ENCODE measurements around the gene FOXA2. TPM values are rescaled to one million over a fixed set of nuclear protein-coding genes. Genes with fewer than 3 reads are reported as not detected.

FOXA2 gene
- total RNA-seq, 2 donors from 2014 or later, result 86.7 to 123 TPM

- DNase-seq, result peak; percentile 71
- H3K27me3 Mint-ChIP-seq (ENCODE audit: insufficient read depth), result peaks cover 36% of the 10 kb centered on the region
Measured at GRCh38 chr20:22590662-22591061, 6.3 kb upstream of the FOXA2 start.

GRCh38 chr20:22586645-22587310, 2.4 kb upstream of the FOXA2 start:
- H3K27me3 Mint-ChIP-seq (ENCODE audit: insufficient read depth), result peaks cover 54% of the 10 kb centered on the region
- H3K36me3 ChIP-seq (ENCODE audit: control insufficient read depth, insufficient read depth, low read length), result peaks cover 3% of the 10 kb centered on the region
- peaks cover 19% of the 10 kb centered on the region for H3K4me1 Mint-ChIP-seq
- peaks cover 9% of the 10 kb centered on the region for H3K36me3 Mint-ChIP-seq (ENCODE audit: low read depth)
- TF ChIP-seq CTCF (conservative IDR thresholded peaks at IDR 0.05), result peak; percentile 99
- H3K4me3 Mint-ChIP-seq, result peak overlapping the region; percentile 100
- H3K9ac ChIP-seq (ENCODE audit: extremely low read depth, low read length, poor library complexity, severe bottlenecking), result no peak overlapping the region
- 4 to 7% methylated on average over 14 to 47 of the region's 47 CpGs for WGBS, 2 experiments (ENCODE audit: insufficient coverage in 1 of 2, insufficient read length in 1 of 2)
- H3K27me3 ChIP-seq (ENCODE audit: control insufficient read depth, insufficient read depth, low read length, poor library complexity, severe bottlenecking), result peaks cover 54% of the 10 kb centered on the region
- H3K9me3 Mint-ChIP-seq, result no peaks in the 10 kb centered on the region
- H3K27ac Mint-ChIP-seq, result peak overlapping the region; percentile 70
- H3K27ac ChIP-seq (ENCODE audit: low read depth, low read length), result no peak overlapping the region
- H3K9me3 ChIP-seq (ENCODE audit: control insufficient read depth, low read length), result no peaks in the 10 kb centered on the region
- DNase-seq, result peak; percentile 92
- peak overlapping the region; percentile 73 for H3K4me3 ChIP-seq (ENCODE audit: low read length)
- H3K4me1 ChIP-seq (ENCODE audit: control insufficient read depth, insufficient read depth, low read length), result peaks cover 4% of the 10 kb centered on the region

More at GRCh38 chr20:22590662-22591061, 6.3 kb upstream of the FOXA2 start:
- Histone ChIP-seq H3K27me3 (ENCODE audit: control insufficient read depth, insufficient read depth, low read length, poor library complexity, severe bottlenecking) (peaks cover 47% of the 10 kb centered on the region), H3K9ac (ENCODE audit: extremely low read depth, low read length, poor library complexity, severe bottlenecking) (no peak overlapping the region), H3K36me3 (ENCODE audit: control insufficient read depth, insufficient read depth, low read length) (no peaks in the 10 kb centered on the region), H3K4me1 (ENCODE audit: control insufficient read depth, insufficient read depth, low read length) (peaks cover 4% of the 10 kb centered on the region), H3K9me3 (ENCODE audit: control insufficient read depth, low read length) (no peaks in the 10 kb centered on the region), H3K27ac (ENCODE audit: low read depth, low read length) (no peak overlapping the region), H3K4me3 (ENCODE audit: low read length) (no peak overlapping the region)
- no peak overlapping the region for H3K27ac Mint-ChIP-seq
- H3K36me3 Mint-ChIP-seq (ENCODE audit: low read depth), result no peaks in the 10 kb centered on the region
- no peaks in the 10 kb centered on the region for H3K9me3 Mint-ChIP-seq
- TF ChIP-seq CTCF (conservative IDR thresholded peaks at IDR 0.05), result no peak
- 29 to 44% methylated on average over 1 of the region's 1 CpG for WGBS, 2 experiments (ENCODE audit: insufficient coverage in 1 of 2, insufficient read length in 1 of 2)
- H3K4me1 Mint-ChIP-seq, result peaks cover 19% of the 10 kb centered on the region
- H3K4me3 Mint-ChIP-seq, result no peak overlapping the region

GRCh38 chr20:22585786-22586493, 1.6 kb upstream of the FOXA2 start:
- peak; percentile 67 for DNase-seq
- no peak overlapping the region for H3K27ac Mint-ChIP-seq
- peak overlapping the region; percentile 80 for H3K4me3 ChIP-seq (ENCODE audit: low read length)
- no peaks in the 10 kb centered on the region for H3K9me3 Mint-ChIP-seq
- peaks cover 4% of the 10 kb centered on the region for H3K4me1 ChIP-seq (ENCODE audit: control insufficient read depth, insufficient read depth, low read length)
- H3K4me3 Mint-ChIP-seq, result peak overlapping the region; percentile 100
- H3K27me3 Mint-ChIP-seq (ENCODE audit: insufficient read depth), result peaks cover 62% of the 10 kb centered on the region
- H3K4me1 Mint-ChIP-seq, result peaks cover 21% of the 10 kb centered on the region
- WGBS, 2 experiments (ENCODE audit: insufficient coverage in 1 of 2, insufficient read length in 1 of 2), result 41 to 55% methylated on average over 26 to 29 of the region's 29 CpGs
- H3K27me3 ChIP-seq (ENCODE audit: control insufficient read depth, insufficient read depth, low read length, poor library complexity, severe bottlenecking), result peaks cover 62% of the 10 kb centered on the region
- no peaks in the 10 kb centered on the region for H3K9me3 ChIP-seq (ENCODE audit: control insufficient read depth, low read length)
- H3K27ac ChIP-seq (ENCODE audit: low read depth, low read length), result no peak overlapping the region
- peaks cover 11% of the 10 kb centered on the region for H3K36me3 ChIP-seq (ENCODE audit: control insufficient read depth, insufficient read depth, low read length)
- H3K9ac ChIP-seq (ENCODE audit: extremely low read depth, low read length, poor library complexity, severe bottlenecking), result no peak overlapping the region
- peaks cover 17% of the 10 kb centered on the region for H3K36me3 Mint-ChIP-seq (ENCODE audit: low read depth)
- no peak for TF ChIP-seq CTCF (conservative IDR thresholded peaks at IDR 0.05)
